Measurements from ENCODE around the gene WRAP53.

GRCh38 chr17:7668482-7668881 is 19.8 kb upstream of the WRAP53 start:
- no peak for TF ChIP-seq POLR2A (IDR thresholded peaks at IDR 0.05)
- TF ChIP-seq CTCF (IDR thresholded peaks at IDR 0.05), result no peak

Measured in uterus (tissue), 2 donors.